Epithelial cell of alveolus of lung (primary cell): ENCODE results near the gene HMSD. TPM values are rescaled to one million over a fixed set of nuclear protein-coding genes. Genes with fewer than 3 reads are reported as not detected.

Experiments used
- total RNA-seq: library from RNA; depleted of rRNA; stranded (reverse); fragments of >200 nt; gene quantifications from 2 replicates; pipeline ENCODE4 v1.2.1, GENCODE V29; 2015

Gene HMSD
- total RNA-seq, result 0.16 and 0.78 TPM in 2 replicates

GRCh38 chr18:63949068-63949737 lies at the start of gene HMSD:
Gene HMSD (plus strand): TSS chr18:63949301. CDS start chr18:63953456, 4,155 bp downstream.

GRCh38 chr18:63907664-63908063 lies 41.4 kb upstream of the HMSD start, which contains the start of gene SERPINB10:
Gene SERPINB10 (plus strand): TSS chr18:63907958. CDS start chr18:63915511, 7,553 bp downstream.

GRCh38 chr18:63969942-63970808 lies 21.1 kb downstream of the HMSD start, which contains the start of gene SERPINB8:
Gene SERPINB8 (plus strand): TSS chr18:63970081. CDS start chr18:63978309, 8,228 bp downstream.

Other genes with a start within 250 kb of the HMSD start
- not detected in 2 replicates for gene SERPINB11, start 246.3 kb upstream of the HMSD start, total RNA-seq
- gene SERPINB7, start 173.9 kb upstream of the HMSD start, total RNA-seq, result 0.91 TPM in 1 of 2 replicates, not detected in the other
- 1.4 and 19.1 TPM in 2 replicates for gene SERPINB2, start 61.6 kb upstream of the HMSD start, total RNA-seq
- gene SERPINB10, start 41.3 kb upstream of the HMSD start, total RNA-seq, result not detected in 2 replicates
- 1.4 and 15.6 TPM in 2 replicates for gene SERPINB8, start 20.8 kb downstream of the HMSD start, total RNA-seq
- not detected in 2 replicates for gene LINC00305, start 199.8 kb downstream of the HMSD start, total RNA-seq